ENCODE measurements around the gene CD48. TPM values are rescaled to one million over a fixed set of nuclear protein-coding genes. Genes with fewer than 3 reads are reported as not detected.
A peak's percentile ranks its signal among the peaks of the same experiment; 100 is the strongest.

Gene CD48
- polyA plus RNA-seq, 1 of the 3 experiments (the other 2 are of a cell fraction) = not detected

DNA sequence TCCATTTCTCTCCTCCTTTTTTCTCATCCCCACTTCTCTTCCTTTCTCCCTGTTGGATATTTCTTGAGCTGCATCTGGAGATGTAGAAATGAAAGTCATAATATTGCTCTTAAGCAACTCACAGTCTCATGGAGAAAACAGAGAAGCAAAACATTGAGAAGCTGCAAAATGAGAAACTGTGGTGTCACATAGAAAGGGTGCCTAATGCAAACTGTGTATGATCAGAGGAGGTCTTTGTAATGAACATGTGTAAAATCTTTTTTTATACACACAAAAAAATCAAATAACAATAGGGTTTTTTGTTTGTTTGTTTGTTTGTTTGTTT, 15.7 kb upstream of the CD48 start:
- POLR2A ChIA-PET = no interaction called here
- H2AFZ ChIP-seq (ENCODE audit: low read depth) = peak overlapping the region; percentile 67

DNA sequence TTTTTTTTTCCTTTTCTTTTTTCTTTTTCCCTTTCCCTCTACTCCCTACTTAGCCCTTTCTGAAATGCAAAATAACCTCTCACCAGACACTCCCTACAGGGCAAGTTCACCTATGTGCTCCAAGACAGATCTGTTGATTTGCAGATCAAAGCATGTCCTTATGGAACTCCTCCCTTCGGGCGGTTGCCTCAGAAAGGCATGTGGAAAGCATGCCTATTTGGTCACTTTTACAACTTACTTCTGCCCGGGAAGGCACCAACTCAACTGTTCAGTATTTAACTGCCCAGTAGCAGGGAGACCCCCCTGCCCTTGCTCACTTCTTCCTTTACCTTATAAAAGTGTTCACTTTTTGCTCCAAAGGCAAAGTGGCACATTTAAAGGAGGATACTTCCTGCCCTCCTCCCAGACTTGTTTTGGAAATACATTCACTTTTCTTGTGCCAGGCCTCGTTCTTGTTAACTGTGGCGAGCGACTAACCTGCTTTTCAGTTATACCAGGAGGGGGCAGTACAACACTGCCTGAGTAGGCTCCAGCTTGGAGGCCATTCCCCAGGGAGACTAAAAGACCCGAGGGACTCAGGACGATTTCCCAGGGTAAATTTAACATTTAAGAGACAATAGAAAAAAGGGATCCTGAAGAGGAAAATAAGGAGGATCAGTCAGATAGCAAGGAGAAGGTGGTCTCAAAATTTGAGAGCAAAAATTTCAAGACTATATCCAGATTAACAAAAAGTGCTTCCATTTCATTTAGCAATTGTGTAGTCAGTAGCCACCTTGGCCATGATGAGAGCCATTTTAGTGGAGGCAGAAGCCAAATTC, 15.1 kb upstream of the CD48 start:
- CTCF ChIA-PET = interaction anchor here (0.5 to 2.1 kb wide), 17 partner anchors 9 to 411 kb away, joined by 3 to 11 read pairs (median 3); partner anchors contain the start of genes ITLN1, ITLN2 and LY9
- 4% methylated on average over 8 of the region's 8 CpGs for WGBS (ENCODE audit: low lambda C conversion rate)
- no peak for TF ChIP-seq MXI1 (IDR thresholded peaks at IDR 0.05; ENCODE audit: low read depth, low read length)
- TF ChIP-seq, protein P1, sequence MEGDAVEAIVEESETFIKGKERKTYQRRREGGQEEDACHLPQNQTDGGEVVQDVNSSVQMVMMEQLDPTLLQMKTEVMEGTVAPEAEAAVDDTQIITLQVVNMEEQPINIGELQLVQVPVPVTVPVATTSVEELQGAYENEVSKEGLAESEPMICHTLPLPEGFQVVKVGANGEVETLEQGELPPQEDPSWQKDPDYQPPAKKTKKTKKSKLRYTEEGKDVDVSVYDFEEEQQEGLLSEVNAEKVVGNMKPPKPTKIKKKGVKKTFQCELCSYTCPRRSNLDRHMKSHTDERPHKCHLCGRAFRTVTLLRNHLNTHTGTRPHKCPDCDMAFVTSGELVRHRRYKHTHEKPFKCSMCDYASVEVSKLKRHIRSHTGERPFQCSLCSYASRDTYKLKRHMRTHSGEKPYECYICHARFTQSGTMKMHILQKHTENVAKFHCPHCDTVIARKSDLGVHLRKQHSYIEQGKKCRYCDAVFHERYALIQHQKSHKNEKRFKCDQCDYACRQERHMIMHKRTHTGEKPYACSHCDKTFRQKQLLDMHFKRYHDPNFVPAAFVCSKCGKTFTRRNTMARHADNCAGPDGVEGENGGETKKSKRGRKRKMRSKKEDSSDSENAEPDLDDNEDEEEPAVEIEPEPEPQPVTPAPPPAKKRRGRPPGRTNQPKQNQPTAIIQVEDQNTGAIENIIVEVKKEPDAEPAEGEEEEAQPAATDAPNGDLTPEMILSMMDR (IDR thresholded peaks at IDR 0.05) = peak; percentile 81
- TF ChIP-seq RAD21 (IDR thresholded peaks at IDR 0.05; ENCODE audit: low read length) = peak; percentile 75
- TF ChIP-seq TEAD4 (IDR thresholded peaks at IDR 0.05; ENCODE audit: borderline replicate concordance, insufficient read depth) = no peak
- TF ChIP-seq EP300 (IDR thresholded peaks at IDR 0.05; ENCODE audit: borderline replicate concordance in 1 of 2, low read depth in 1 of 2, low read length in 1 of 2) = no peak
- TF ChIP-seq TCF12 (IDR thresholded peaks at IDR 0.05) = no peak
- TF ChIP-seq, protein P2, sequence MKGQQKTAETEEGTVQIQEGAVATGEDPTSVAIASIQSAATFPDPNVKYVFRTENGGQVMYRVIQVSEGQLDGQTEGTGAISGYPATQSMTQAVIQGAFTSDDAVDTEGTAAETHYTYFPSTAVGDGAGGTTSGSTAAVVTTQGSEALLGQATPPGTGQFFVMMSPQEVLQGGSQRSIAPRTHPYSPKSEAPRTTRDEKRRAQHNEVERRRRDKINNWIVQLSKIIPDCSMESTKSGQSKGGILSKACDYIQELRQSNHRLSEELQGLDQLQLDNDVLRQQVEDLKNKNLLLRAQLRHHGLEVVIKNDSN (IDR thresholded peaks at IDR 0.05; ENCODE audit: borderline replicate concordance, low read depth) = no peak
- TF ChIP-seq FOXM1 (IDR thresholded peaks at IDR 0.05; ENCODE audit: low read depth) = no peak
- no peak for TF ChIP-seq RXRA (IDR thresholded peaks at IDR 0.05; ENCODE audit: borderline replicate concordance, low read depth)
- peak; percentile 25; the same call in 1 of the 2 replicates for TF ChIP-seq SMC3 (IDR thresholded peaks at IDR 0.05; ENCODE audit: low read depth, low read length)
- TF ChIP-seq JUND (IDR thresholded peaks at IDR 0.05) = no peak
- TF ChIP-seq CHD2 (IDR thresholded peaks at IDR 0.05; ENCODE audit: low read length, partially characterized antibody) = no peak

More for the DNA sequence above, 15.7 kb upstream of the CD48 start:
- Histone ChIP-seq H3K9ac (no peak overlapping the region), H3K4me1 (ENCODE audit: control insufficient read depth in 1 of 2, insufficient read depth in 2 of 2, low read depth in 1 of 2, low read length in 1 of 2) (no peaks in the 10 kb centered on the region), H3K4me2 (no peak overlapping the region), H3K9me3 (no peaks in the 10 kb centered on the region), H3K9me2 (no peaks in the 10 kb centered on the region), H4K20me1 (ENCODE audit: insufficient read depth) (no peaks in the 10 kb centered on the region), H3F3A (replicated peaks; ENCODE audit: insufficient read depth) (peaks cover 3% of the 10 kb centered on the region), H3K27me3 (ENCODE audit: insufficient read depth) (peaks cover 11% of the 10 kb centered on the region), H3K27ac (ENCODE audit: low read depth in 2 of 2, low read length in 1 of 2) (no peak overlapping the region), H3K79me2 (ENCODE audit: insufficient read depth) (no peaks in the 10 kb centered on the region), H3K4me3 (ENCODE audit: low read depth in 2 of 2, low read length in 1 of 2) (no peak overlapping the region), H3K36me3 (replicated peaks in 1 of 2; ENCODE audit: control insufficient read depth in 1 of 2, insufficient read depth in 2 of 2, low read length in 1 of 2) (no peaks in the 10 kb centered on the region)
- DNase-seq = no peak
- TF ChIP-seq SMC3 (IDR thresholded peaks at IDR 0.05; ENCODE audit: low read depth, low read length) (no peak), MXI1 (IDR thresholded peaks at IDR 0.05; ENCODE audit: low read depth, low read length) (no peak)
- TF ChIP-seq, protein P1 (IDR thresholded peaks at IDR 0.05) = no peak
- TF ChIP-seq, protein P3, sequence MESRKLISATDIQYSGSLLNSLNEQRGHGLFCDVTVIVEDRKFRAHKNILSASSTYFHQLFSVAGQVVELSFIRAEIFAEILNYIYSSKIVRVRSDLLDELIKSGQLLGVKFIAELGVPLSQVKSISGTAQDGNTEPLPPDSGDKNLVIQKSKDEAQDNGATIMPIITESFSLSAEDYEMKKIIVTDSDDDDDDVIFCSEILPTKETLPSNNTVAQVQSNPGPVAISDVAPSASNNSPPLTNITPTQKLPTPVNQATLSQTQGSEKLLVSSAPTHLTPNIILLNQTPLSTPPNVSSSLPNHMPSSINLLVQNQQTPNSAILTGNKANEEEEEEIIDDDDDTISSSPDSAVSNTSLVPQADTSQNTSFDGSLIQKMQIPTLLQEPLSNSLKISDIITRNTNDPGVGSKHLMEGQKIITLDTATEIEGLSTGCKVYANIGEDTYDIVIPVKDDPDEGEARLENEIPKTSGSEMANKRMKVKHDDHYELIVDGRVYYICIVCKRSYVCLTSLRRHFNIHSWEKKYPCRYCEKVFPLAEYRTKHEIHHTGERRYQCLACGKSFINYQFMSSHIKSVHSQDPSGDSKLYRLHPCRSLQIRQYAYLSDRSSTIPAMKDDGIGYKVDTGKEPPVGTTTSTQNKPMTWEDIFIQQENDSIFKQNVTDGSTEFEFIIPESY (IDR thresholded peaks at IDR 0.05; ENCODE audit: borderline replicate concordance, low read depth) = no peak
- TF ChIP-seq, protein P4, sequence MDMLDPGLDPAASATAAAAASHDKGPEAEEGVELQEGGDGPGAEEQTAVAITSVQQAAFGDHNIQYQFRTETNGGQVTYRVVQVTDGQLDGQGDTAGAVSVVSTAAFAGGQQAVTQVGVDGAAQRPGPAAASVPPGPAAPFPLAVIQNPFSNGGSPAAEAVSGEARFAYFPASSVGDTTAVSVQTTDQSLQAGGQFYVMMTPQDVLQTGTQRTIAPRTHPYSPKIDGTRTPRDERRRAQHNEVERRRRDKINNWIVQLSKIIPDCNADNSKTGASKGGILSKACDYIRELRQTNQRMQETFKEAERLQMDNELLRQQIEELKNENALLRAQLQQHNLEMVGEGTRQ (IDR thresholded peaks at IDR 0.05; ENCODE audit: borderline replicate concordance, low read depth, low read length) = no peak
- CTCF ChIA-PET = interaction anchor here (0.5 to 2.1 kb wide), 16 partner anchors 9 to 411 kb away, joined by 3 to 11 read pairs (median 3); partner anchors contain the start of genes ITLN1, ITLN2 and LY9

More for the DNA sequence above, 15.1 kb upstream of the CD48 start:
- Histone ChIP-seq H3K79me2 (ENCODE audit: insufficient read depth) (no peaks in the 10 kb centered on the region), H3K27ac (ENCODE audit: low read depth in 2 of 2, low read length in 1 of 2) (no peak overlapping the region), H4K20me1 (ENCODE audit: insufficient read depth) (no peaks in the 10 kb centered on the region), H3K27me3 (ENCODE audit: insufficient read depth) (peaks cover 11% of the 10 kb centered on the region), H2AFZ (ENCODE audit: low read depth) (peak overlapping the region; percentile 67), H3K36me3 (replicated peaks in 1 of 2; ENCODE audit: control insufficient read depth in 1 of 2, insufficient read depth in 2 of 2, low read length in 1 of 2) (no peaks in the 10 kb centered on the region), H3K4me3 (ENCODE audit: low read depth in 2 of 2, low read length in 1 of 2) (peak overlapping the region in 1 of 2 experiments; percentile 17; a peak in 1 of 4 replicates), H3F3A (replicated peaks; ENCODE audit: insufficient read depth) (peaks cover 3% of the 10 kb centered on the region), H3K9ac (no peak overlapping the region), H3K9me2 (no peaks in the 10 kb centered on the region), H3K4me1 (ENCODE audit: control insufficient read depth in 1 of 2, insufficient read depth in 2 of 2, low read depth in 1 of 2, low read length in 1 of 2) (no peaks in the 10 kb centered on the region), H3K4me2 (no peak overlapping the region), H3K9me3 (no peaks in the 10 kb centered on the region)
- POLR2A ChIA-PET = no interaction called here
- DNase-seq = peak; percentile 40
